ENCODE data around the gene PCNX2. TPM values are rescaled to one million over a fixed set of nuclear protein-coding genes. Genes with fewer than 3 reads are reported as not detected.

Gene PCNX2
- total and polyA plus RNA-seq, 4 donors = 2.0 to 15.1 (median 6.4) TPM

GRCh38 chr1:233253231-233253831 is 42.2 kb downstream of the PCNX2 start:
- DNase-seq (no peak), ATAC-seq (ENCODE audit: insufficient read depth, low FRiP score) (no peak)
- Histone ChIP-seq H3K9ac (ENCODE audit: insufficient read depth in 1 of 2, low read length in 2 of 2) (no peak overlapping the region), H3K9me3 (ENCODE audit: control insufficient read depth in 4 of 4, insufficient read depth in 3 of 4, low read length in 3 of 4) (no peaks in the 10 kb centered on the region), H3K4me1 (ENCODE audit: control insufficient read depth in 5 of 5, insufficient read depth in 5 of 5, low read length in 5 of 5) (peaks cover 0 to 26% (median 0%) of the 10 kb centered on the region in 5 donors), H3K4me3 (no peak overlapping the region), H3K36me3 (ENCODE audit: control insufficient read depth in 4 of 4, insufficient read depth in 4 of 4, low read length in 4 of 4) (peaks cover 0 to 6% (median 0%) of the 10 kb centered on the region in 4 donors), H3K27me3 (ENCODE audit: control insufficient read depth in 3 of 3, insufficient read depth in 3 of 3, low read length in 2 of 3) (no peaks in the 10 kb centered on the region), H3K27ac (ENCODE audit: low read depth in 1 of 2, low read length in 1 of 2) (no peak overlapping the region)
- 97 to 100% methylated on average over 4 of the region's 4 CpGs for WGBS, 2 donors
- TF ChIP-seq CTCF (IDR thresholded peaks at IDR 0.05; ENCODE audit: control extremely low read depth, extremely low read depth) = no peak

- Histone ChIP-seq H3K36me3 (ENCODE audit: control insufficient read depth in 4 of 4, insufficient read depth in 4 of 4, low read length in 4 of 4) (no peaks in the 10 kb centered on the region), H3K27me3 (ENCODE audit: control insufficient read depth in 3 of 3, insufficient read depth in 3 of 3, low read length in 2 of 3) (no peaks in the 10 kb centered on the region), H3K4me1 (ENCODE audit: control insufficient read depth in 5 of 5, insufficient read depth in 5 of 5, low read length in 5 of 5) (peaks cover 0 to 26% (median 0%) of the 10 kb centered on the region in 5 donors), H3K27ac (ENCODE audit: low read depth in 1 of 2, low read length in 1 of 2) (no peak overlapping the region), H3K9me3 (ENCODE audit: control insufficient read depth in 4 of 4, insufficient read depth in 3 of 4, low read length in 3 of 4) (no peaks in the 10 kb centered on the region), H3K9ac (ENCODE audit: insufficient read depth in 1 of 2, low read length in 2 of 2) (no peak overlapping the region), H3K4me3 (no peak overlapping the region)
- DNase-seq (peak in 2 of 3 donors; percentile 49 to 65), ATAC-seq (ENCODE audit: insufficient read depth, low FRiP score) (no peak)
- WGBS, 2 donors = 29 to 59% methylated on average over 2 of the region's 2 CpGs
- TF ChIP-seq CTCF (IDR thresholded peaks at IDR 0.05; ENCODE audit: control extremely low read depth, extremely low read depth) = no peak
Measured at GRCh38 chr1:233252441-233252840, 43.1 kb downstream of the PCNX2 start.

DNA sequence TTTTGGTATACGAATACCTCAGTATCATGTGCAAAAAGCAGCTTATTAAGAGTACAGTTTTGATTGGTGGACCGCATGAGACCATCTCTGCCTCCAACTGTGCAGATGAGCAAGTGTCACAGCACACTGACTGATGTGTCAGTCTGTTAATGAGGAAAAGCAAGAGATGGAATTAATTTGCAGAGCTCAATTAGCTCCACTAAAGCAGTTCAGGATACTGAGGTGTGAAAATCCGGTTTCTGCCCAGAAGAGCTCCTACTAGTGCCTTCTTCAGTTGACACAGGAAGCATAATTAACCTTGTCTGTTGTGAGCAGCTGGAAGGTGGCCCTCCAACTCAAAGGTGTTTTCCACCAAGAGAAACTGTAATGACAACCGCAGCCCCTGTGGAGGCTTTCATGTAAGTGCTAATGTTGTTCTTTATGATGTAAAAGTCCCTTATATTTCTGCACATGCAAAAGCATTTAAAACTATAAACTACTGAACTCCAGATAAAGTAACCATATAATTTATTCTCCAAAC is 44.3 kb downstream of the PCNX2 start:
- no peak overlapping the region for H3K9ac ChIP-seq (ENCODE audit: insufficient read depth in 1 of 2, low read length in 2 of 2)
- WGBS, 2 donors = 89 to 92% methylated on average over 4 of the region's 4 CpGs

More for the DNA sequence above, 44.3 kb downstream of the PCNX2 start:
- ATAC-seq (ENCODE audit: insufficient read depth, low FRiP score) = no peak
- H3K4me3 ChIP-seq = no peak overlapping the region
- no peak overlapping the region for H3K27ac ChIP-seq (ENCODE audit: low read depth in 1 of 2, low read length in 1 of 2)
- no peaks in the 10 kb centered on the region for H3K27me3 ChIP-seq (ENCODE audit: control insufficient read depth in 3 of 3, insufficient read depth in 3 of 3, low read length in 2 of 3)
- H3K36me3 ChIP-seq (ENCODE audit: control insufficient read depth in 4 of 4, insufficient read depth in 4 of 4, low read length in 4 of 4) = no peaks in the 10 kb centered on the region
- peaks cover 0 to 26% (median 0%) of the 10 kb centered on the region in 5 donors for H3K4me1 ChIP-seq (ENCODE audit: control insufficient read depth in 5 of 5, insufficient read depth in 5 of 5, low read length in 5 of 5)
- no peak for DNase-seq
- H3K9me3 ChIP-seq (ENCODE audit: control insufficient read depth in 4 of 4, insufficient read depth in 3 of 4, low read length in 3 of 4) = no peaks in the 10 kb centered on the region
- no peak for TF ChIP-seq CTCF (IDR thresholded peaks at IDR 0.05; ENCODE audit: control extremely low read depth, extremely low read depth)
